GM12875 (cell line): ENCODE data around the gene CDH12.
"Not testable (repeated sequence)": the region's sequence is repeated elsewhere in the genome, so short reads cannot be mapped to it uniquely, and the experiment has no call there.

Experiments used
- H3K4me3 ChIP-seq: one replicate; pipeline ENCODE4 v1.5.1; 2011; ENCODE audit warnings: low read depth, low read length, control low read depth
- TF ChIP-seq, protein P1 (sequence below): IDR thresholded peaks from 2 replicates; pipeline ENCODE4 v1.5.1; 2011; ENCODE audit warnings: low read depth, mild to moderate bottlenecking, control low read depth, inconsistent platforms, low read length, moderate library complexity, borderline replicate concordance; ENCODE audit not compliant: insufficient read depth

The CDH12 gene

DNA sequence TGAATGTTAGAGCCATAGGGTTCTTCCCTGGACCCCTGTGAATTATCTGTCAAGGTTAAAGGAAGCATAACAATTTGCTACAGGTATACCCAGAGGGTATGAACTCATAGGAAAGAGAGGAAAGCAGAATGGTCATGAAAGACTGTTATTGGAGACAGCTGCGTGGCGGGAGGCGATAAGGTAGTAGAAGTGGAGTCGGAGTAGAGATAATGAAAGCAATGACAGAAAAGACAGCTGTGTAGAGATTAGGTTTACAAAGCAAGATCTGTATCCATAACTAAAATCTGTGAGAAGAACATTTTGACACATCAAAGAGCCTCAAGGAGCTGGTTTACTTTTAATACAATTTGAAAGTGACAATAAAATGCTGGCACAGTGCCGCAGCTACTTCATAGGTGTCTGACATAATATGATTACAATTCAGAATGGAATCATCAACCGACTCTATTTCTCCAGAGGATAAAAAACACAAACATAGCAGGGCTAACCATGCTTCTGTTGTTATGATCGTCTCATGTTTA is 603.9 kb downstream of the CDH12 start:
- no peak overlapping the region for H3K4me3 ChIP-seq
- TF ChIP-seq, protein P1, sequence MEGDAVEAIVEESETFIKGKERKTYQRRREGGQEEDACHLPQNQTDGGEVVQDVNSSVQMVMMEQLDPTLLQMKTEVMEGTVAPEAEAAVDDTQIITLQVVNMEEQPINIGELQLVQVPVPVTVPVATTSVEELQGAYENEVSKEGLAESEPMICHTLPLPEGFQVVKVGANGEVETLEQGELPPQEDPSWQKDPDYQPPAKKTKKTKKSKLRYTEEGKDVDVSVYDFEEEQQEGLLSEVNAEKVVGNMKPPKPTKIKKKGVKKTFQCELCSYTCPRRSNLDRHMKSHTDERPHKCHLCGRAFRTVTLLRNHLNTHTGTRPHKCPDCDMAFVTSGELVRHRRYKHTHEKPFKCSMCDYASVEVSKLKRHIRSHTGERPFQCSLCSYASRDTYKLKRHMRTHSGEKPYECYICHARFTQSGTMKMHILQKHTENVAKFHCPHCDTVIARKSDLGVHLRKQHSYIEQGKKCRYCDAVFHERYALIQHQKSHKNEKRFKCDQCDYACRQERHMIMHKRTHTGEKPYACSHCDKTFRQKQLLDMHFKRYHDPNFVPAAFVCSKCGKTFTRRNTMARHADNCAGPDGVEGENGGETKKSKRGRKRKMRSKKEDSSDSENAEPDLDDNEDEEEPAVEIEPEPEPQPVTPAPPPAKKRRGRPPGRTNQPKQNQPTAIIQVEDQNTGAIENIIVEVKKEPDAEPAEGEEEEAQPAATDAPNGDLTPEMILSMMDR: no peak

GRCh38 chr5:22245770-22246169 is 607.4 kb downstream of the CDH12 start:
- no peak overlapping the region for H3K4me3 ChIP-seq
- TF ChIP-seq, protein P1: no peak

DNA sequence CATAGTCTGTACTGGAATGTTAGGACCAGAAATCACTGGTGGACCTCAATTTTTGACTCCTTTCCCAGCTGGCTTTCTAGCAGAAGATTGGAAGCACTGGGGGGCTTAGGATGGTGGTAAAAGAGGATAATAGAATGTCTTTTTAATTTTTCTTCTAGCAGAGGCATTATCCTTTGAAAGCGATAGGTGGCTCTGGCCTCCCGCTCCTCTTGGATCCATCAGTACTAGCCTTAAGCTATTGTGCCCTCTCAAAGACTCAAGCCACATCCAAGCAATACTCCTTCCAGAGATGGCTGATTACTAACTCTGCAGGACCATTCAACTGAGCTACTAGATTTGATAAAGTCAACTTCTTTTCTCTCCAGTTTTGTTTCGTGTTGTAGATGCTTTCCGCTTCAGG is 610.6 kb downstream of the CDH12 start:
- H3K4me3 ChIP-seq: no peak overlapping the region
- TF ChIP-seq, protein P1: no peak

DNA sequence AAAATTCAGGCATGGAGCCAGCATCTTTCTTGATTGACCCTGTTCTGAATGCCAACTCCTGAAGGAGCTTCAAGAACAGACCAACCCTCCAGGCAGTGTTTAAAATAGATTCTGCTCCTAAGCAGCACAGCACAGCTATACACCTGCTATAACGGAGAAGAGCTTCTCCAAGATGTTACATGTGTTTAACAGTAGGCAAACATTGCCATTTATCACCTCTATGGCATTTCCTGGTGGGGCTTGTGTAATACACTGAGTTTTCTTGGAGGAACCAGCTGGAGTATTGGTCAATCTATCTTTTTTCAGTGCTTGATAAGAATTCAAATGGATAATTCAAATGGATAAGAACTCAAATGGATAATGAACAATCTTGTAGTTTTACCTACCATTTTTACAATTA is 615.1 kb downstream of the CDH12 start:
- no peak overlapping the region for H3K4me3 ChIP-seq
- TF ChIP-seq, protein P1: no peak

GRCh38 chr5:22226423-22226822 is 626.7 kb downstream of the CDH12 start:
- TF ChIP-seq, protein P1: no peak
- no peak overlapping the region for H3K4me3 ChIP-seq

GRCh38 chr5:22223079-22223478 is 630.1 kb downstream of the CDH12 start:
- no peak overlapping the region for H3K4me3 ChIP-seq
- TF ChIP-seq, protein P1: no peak

DNA sequence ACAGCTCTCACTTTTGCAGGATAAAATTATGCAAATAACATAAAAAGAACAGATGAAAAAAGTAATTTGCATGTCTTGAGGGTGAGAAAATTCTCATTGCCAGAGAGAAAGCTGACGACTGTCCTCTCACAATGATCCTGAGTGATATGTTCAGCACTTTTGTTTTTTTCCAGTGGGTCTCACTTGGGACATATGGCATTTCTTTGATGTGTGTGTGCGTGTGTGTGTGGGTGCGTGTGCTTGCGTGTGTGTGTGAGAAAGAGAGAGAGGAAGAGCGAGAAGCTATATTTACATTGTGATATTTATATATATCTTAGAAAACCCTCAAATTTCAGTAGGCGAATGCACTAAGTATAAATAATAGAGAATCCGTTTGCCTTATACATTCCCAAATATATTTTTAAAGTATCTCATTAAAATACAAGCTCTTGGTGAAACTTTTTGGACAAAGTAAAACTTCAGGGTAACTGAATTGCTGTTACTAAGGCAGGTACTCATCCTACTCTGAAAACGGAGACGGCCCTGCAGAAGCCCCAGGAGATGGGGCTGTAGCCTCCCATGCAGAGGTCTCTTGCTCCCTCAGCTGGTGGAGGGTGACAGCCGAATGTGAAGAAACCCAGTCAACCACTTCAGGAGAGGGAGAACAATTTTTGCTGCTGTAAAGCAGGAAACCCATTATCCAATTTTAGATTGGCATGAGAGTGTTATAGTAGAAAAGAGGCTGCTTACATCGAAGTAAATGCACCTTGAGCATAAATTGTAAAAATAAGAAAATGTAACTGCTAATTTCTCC is 639.2 kb downstream of the CDH12 start:
- not testable (repeated sequence) for H3K4me3 ChIP-seq

DNA sequence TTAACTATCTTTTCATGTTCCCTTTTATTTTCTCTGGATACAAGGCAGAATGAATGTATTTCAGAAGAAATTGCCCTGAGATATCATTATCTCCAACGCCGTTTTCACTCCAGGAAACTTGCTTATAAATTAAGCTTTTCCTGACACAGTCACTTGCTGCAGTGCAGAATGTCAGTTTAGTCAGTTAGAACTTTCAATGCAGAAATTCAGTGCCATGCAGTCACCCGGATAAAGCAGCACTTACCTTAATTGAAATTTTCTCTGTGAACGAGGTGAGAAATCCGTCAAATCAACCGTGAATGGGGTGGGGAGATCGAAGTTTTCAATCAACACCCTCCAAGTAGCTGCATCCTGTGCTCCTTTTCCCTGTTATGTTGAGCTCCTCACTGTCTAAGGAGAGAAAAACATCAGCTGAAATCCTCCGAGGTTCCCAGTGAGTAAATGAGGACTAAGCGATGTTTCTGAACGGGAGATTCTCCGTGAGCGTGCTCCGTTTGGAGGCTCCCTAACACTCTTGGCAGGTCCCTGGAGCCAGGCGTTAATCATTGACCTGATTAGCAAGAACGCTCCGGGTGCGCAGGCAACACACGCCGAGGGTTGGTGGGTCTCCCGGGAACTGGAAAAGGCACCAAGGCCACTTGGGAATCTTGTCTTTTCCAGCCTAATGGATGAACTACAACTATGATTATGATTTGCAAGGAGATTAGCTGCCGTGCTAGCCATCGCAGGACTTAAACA is 640.7 kb downstream of the CDH12 start:
- not testable (repeated sequence) for H3K4me3 ChIP-seq

DNA sequence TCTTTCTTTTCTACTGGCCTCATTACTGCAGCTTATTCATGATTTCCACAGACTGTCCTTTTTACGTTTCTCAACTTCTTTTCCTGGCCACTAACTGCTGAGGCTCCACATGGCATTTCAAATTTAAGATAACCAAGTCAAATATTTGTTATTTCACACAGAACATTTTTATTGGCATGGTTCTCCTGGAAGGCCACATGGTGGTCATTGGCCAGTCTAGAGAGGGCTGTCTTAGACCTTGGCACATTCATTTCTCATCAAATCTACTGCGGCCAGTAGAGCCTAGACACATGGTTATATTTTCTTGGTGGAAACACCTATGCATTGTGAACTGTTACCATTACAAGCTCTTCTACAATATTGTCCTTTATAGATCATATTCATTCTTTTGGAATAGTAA is 644.7 kb downstream of the CDH12 start:
- H3K4me3 ChIP-seq: not testable (repeated sequence)

DNA sequence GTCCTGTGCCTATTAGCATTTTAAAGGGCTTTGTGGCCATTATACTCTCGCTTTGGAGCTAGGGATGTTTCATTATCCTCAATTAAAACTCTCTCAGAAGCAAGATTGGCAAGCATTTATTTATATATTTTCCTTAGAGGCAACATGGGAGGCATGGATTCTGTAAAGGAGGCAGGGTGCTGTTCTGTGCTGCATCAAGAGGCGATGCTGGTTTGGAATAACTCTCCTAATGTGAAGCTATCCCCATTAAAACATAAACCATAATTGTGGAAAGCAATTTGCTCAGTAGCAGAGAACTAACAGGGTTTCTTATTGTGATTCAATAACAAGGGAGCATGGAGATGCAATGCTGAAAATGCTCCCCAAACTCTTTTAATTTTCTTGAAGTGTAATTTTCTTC is 664.5 kb downstream of the CDH12 start:
- H3K4me3 ChIP-seq: not testable (repeated sequence)

DNA sequence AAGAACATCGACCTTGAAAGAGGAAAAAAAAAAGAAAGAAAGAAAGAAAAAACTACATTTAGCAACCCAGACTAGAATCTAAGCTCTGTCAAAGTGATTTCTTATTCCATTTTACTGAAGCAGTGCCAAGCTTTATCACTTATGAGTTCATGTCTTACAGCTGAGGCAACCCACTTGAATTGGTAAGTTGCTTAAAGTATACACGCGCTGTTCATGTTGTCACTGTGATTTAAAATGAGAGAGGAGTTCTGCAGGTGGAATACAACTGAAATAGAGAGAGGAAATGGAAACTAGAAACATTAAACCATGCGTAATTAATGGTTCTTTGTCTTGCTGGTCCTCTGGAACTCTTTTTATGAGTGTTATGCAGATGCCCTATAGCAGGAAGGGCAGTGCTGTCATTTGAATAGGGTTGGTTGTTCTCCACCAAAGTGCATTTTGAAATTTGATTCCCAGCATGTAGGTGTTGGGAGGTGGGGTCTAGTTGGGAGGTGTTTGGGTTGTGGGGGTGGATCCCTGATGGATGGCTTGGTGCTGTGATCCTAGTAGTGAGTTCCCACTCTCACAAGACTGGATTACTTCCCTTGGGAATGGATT is 665.4 kb downstream of the CDH12 start:
- H3K4me3 ChIP-seq: not testable (repeated sequence)
